Measurements from ENCODE around the gene CHTF18. TPM values are rescaled to one million over a fixed set of nuclear protein-coding genes. Genes with fewer than 3 reads are reported as not detected.
"Not testable (repeated sequence)": the region's sequence is repeated elsewhere in the genome, so short reads cannot be mapped to it uniquely, and the experiment has no call there.

CHTF18 gene
- total RNA-seq, 4 donors from 2014 or later = 2.0 to 8.8 (median 3.4) TPM

DNA sequence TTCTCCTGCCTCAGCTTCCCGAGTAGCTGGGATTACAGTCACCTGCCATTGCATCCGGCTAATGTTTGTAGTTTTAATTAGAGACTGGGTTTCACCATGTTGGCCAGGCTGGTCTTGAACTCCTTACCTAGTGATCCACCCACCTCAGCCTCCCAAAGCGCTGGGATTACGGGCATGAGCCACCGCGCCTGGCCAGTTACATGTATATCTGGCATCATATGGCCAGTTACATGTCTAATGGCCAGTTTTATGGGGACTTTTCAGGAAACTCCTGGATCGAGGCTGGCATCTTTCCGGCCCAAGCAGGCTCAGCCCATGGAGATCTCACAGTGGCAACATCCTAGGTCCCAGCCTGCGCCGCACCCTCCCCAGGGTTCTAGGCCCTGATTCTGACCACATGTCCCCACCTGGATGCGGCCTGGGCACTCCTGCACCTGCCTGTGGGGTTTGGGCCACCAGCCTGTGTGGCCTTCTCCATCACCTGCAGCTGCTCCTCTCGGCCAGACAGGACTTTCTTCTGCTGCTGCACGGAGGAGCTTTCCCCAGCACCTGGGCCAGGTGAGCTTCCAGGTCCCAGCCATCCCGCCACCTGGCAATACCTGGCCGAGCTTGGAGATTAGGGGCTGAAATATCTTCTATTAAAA lies 46.3 kb upstream of the CHTF18 start:
- TF ChIP-seq POLR2AphosphoS5 (IDR thresholded peaks at IDR 0.05) (no peak), POLR2A (IDR thresholded peaks at IDR 0.05; ENCODE audit: low read depth) (no peak), EP300 (IDR thresholded peaks at IDR 0.05) (no peak), CTCF (IDR thresholded peaks at IDR 0.05) (no peak)
- Histone ChIP-seq H3K27ac (replicated peaks in 1 of 4) (no peak overlapping the region), H3K9me3 (no peaks in the 10 kb centered on the region), H3K4me1 (peaks cover 14 to 21% (median 18%) of the 10 kb centered on the region in 4 donors), H3K27me3 (peaks cover 0 to 34% (median 0%) of the 10 kb centered on the region in 4 donors), H3K36me3 (peaks cover 4 to 23% (median 12%) of the 10 kb centered on the region in 4 donors), H3K4me3 (no peak overlapping the region)
- intact Hi-C loops (cut with DNase I) = loop anchor here (2.0 kb wide), 1 partner anchor 31 kb away; no protein-coding TSS in a partner anchor
- DNase-seq (ENCODE audit: extremely low spot score) = no peak
- WGBS = 86% methylated on average over 13 of the region's 15 CpGs

DNA sequence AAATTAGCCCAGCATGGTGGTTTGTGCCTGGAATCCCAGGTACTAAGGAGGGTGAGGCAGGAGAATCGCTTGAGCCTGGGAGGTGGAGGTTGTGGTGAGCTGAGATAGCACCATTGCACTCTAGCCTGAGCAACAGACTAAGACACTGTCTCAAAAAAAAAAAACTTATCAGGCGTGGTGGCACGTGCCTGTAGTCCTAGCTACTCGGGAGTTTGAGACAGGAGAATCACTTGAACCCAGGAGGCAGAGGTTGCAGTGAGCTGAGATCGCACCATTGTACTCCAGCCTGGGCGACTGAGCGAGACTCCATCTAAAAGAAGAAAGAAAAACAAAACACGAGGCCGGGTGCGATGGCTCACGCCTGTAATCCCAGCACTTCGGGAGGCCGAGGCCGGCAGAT lies 45.5 kb upstream of the CHTF18 start:
- not testable (repeated sequence) for H3K4me3 ChIP-seq; H3K27ac ChIP-seq (replicated peaks in 1 of 4); H3K9me3 ChIP-seq; DNase-seq (ENCODE audit: extremely low spot score)
- intact Hi-C loops (cut with DNase I) = loop anchor here (2.0 kb wide), 1 partner anchor 32 kb away; no protein-coding TSS in a partner anchor
- peaks cover 0 to 16% (median 4%) of the 10 kb centered on the region in 4 donors for H3K36me3 ChIP-seq
- H3K27me3 ChIP-seq = peaks cover 0 to 34% (median 0%) of the 10 kb centered on the region in 4 donors
- peaks cover 14 to 21% (median 18%) of the 10 kb centered on the region in 4 donors for H3K4me1 ChIP-seq
- WGBS = 77% methylated on average over 14 of the region's 14 CpGs

DNA sequence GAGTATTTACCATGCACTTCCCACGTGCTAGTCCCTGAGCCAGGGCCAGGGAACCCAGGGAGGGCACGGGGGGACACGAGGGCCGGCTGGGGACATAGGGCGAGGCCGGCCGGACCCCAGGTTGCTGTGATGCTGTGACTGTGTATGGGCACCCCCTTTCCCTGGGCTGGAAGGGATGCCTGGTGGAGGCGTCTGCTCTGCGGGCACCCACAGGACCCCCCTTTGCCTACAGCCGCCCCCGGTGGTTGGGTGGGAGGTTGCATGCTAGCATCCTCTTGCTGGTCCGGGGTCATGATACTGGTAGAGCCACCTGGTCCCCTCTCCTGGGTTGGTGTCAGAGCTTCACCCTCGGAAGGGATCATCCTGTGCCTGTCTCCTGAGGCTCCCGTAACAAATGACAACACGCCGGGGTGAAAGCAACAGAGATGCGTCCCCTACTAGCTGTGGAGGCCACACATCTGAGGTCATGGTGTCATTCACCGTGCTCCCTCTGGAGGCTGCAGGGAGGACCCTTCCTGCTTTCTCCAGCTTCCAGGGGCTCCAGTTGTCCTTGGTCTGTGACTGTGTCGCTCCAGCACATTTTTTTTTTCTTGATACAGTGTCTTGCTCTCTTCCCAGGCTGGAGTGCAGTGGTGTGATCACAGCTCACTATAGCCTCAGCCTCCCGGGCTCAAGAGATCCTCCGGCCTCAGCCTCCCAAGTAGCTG lies 44.5 kb upstream of the CHTF18 start:
- peaks cover 14 to 21% (median 18%) of the 10 kb centered on the region in 4 donors for H3K4me1 ChIP-seq
- peaks cover 0 to 34% (median 0%) of the 10 kb centered on the region in 4 donors for H3K27me3 ChIP-seq
- H3K4me3 ChIP-seq = no peak overlapping the region
- no peak for DNase-seq (ENCODE audit: extremely low spot score)
- H3K27ac ChIP-seq (replicated peaks in 1 of 4) = no peak overlapping the region
- TF ChIP-seq POLR2A (IDR thresholded peaks at IDR 0.05; ENCODE audit: low read depth) (no peak), EP300 (IDR thresholded peaks at IDR 0.05) (no peak), CTCF (IDR thresholded peaks at IDR 0.05) (no peak), POLR2AphosphoS5 (IDR thresholded peaks at IDR 0.05) (no peak)
- intact Hi-C loops (cut with DNase I) = loop anchor here (2.0 kb wide), 1 partner anchor 33 kb away; no protein-coding TSS in a partner anchor
- peaks cover 0 to 5% (median 0%) of the 10 kb centered on the region in 4 donors for H3K36me3 ChIP-seq
- WGBS = 74% methylated on average over 8 of the region's 21 CpGs
- no peaks in the 10 kb centered on the region for H3K9me3 ChIP-seq

DNA sequence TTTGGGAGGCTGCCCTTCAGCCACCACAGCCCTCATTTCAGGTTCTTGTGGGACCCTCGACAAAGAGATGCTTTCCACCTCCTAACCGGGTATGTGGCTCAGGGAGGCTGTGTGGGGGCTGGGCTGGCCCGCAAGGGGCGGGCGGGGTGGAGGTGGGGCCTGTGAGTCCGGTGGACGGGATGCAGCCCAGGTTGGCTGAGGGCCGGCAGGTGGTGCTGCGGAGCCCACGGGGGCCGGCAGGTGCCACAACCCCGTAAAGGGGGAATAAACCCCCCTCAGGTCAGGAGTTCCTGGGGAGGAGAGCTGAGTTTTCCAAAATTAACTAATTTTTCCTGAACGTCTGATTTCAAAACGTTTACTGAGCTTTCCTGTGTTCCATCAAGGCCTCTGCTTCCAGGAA lies 42.7 kb upstream of the CHTF18 start:
- peaks cover 4 to 7% (median 6%) of the 10 kb centered on the region in 4 donors for H3K4me1 ChIP-seq
- H3K27ac ChIP-seq (replicated peaks in 1 of 4) = no peak overlapping the region
- H3K27me3 ChIP-seq = peaks cover 0 to 35% (median 0%) of the 10 kb centered on the region in 4 donors
- no peaks in the 10 kb centered on the region for H3K9me3 ChIP-seq
- TF ChIP-seq POLR2AphosphoS5 (IDR thresholded peaks at IDR 0.05) = no peak
- no peak for TF ChIP-seq EP300 (IDR thresholded peaks at IDR 0.05)
- no peak for TF ChIP-seq POLR2A (IDR thresholded peaks at IDR 0.05; ENCODE audit: low read depth)
- 1% methylated on average over 7 of the region's 14 CpGs for WGBS
- H3K36me3 ChIP-seq = no peaks in the 10 kb centered on the region
- H3K4me3 ChIP-seq = no peak overlapping the region
- intact Hi-C loops (cut with DNase I) = no loop called here
- no peak for DNase-seq (ENCODE audit: extremely low spot score)

DNA sequence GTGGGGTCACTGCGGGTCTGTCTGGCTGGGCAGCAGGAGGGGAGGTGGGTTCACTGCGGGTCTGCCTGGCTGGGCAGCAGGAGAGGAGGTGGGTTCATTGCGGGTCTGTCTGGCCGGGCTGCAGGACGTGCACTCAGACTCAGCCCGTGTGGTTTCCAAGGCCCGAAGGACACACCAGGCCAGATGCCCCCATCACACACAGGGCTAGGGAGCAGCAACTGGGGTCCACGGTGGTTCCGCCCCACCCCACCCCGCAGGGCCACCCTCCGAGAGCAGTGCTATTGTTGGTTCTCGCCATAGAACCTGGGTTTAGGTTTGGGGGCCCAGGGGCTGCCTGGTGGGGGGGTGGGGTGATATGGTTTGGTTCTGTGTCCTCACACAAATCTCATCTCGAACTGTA lies 41.8 kb upstream of the CHTF18 start:
- Histone ChIP-seq H3K4me3 (no peak overlapping the region), H3K36me3 (no peaks in the 10 kb centered on the region), H3K27me3 (peaks cover 0 to 44% (median 0%) of the 10 kb centered on the region in 4 donors), H3K9me3 (no peaks in the 10 kb centered on the region), H3K27ac (replicated peaks in 1 of 4) (no peak overlapping the region), H3K4me1 (no peaks in the 10 kb centered on the region)
- DNase-seq (ENCODE audit: extremely low spot score) = no peak
- no peak for TF ChIP-seq CTCF (IDR thresholded peaks at IDR 0.05)
- TF ChIP-seq EP300 (IDR thresholded peaks at IDR 0.05) = no peak
- no peak for TF ChIP-seq POLR2AphosphoS5 (IDR thresholded peaks at IDR 0.05)
- no peak for TF ChIP-seq POLR2A (IDR thresholded peaks at IDR 0.05; ENCODE audit: low read depth)
- 81% methylated on average over 2 of the region's 13 CpGs for WGBS
- intact Hi-C loops (cut with DNase I) = no loop called here
